Prostate gland (tissue), 2 donors: ENCODE results near the gene LSAMP. TPM values are rescaled to one million over a fixed set of nuclear protein-coding genes. Genes with fewer than 3 reads are reported as not detected.

ENCODE experiments used
- DNase-seq: peaks from one replicate; pipeline ENCODE4 v3.0.0-alpha.2; 2019; ENCODE audit warnings: low spot score
- H3K27ac ChIP-seq, 2 donors: fragments of 200-600 bp; sonication (generic); 2 replicates each; pipeline ENCODE4 v1.5.1; 2017 to 2019
- H3K27me3 ChIP-seq: fragments of 200-600 bp; sonication (generic); replicated peaks from 2 replicates; pipeline ENCODE4 v1.5.1; 2019; ENCODE audit not compliant: insufficient read depth
- H3K36me3 ChIP-seq, 2 donors: fragments of 200-600 bp; sonication (generic); 1 replicate in 1 of 2; 2 replicates in 1 of 2; pipeline versions ENCODE4 v1.5.1 to v1.8.1; 2017 to 2019
- H3K4me1 ChIP-seq: fragments of 200-600 bp; sonication (generic); replicated peaks from 2 replicates; pipeline ENCODE4 v1.5.1; 2019
- H3K4me3 ChIP-seq, 2 donors: fragments of 200-600 bp; sonication (generic); 2 replicates each; pipeline ENCODE4 v1.5.1; 2017 to 2019
- H3K9me3 ChIP-seq: fragments of 200-600 bp; sonication (generic); 2 replicates; pipeline ENCODE4 v1.5.1; 2017
- CTCF ChIP-seq, 4 experiments: fragments of 200-600 bp in 2 of 4; fragments of 450-650 bp in 2 of 4; sonication (generic) in 2 of 4; IDR thresholded peaks; 1 replicate in 3 of 4; 2 replicates in 1 of 4; pipeline ENCODE4 v1.5.1; 2016 to 2019; ENCODE audit warnings: antibody characterized with exemption in 4 of 4, mild to moderate bottlenecking in 2 of 4, moderate library complexity in 2 of 4
- POLR2A ChIP-seq: fragments of 450-650 bp; IDR thresholded peaks from one replicate; pipeline ENCODE4 v1.6.1; 2016; ENCODE audit warnings: antibody characterized with exemption, mild to moderate bottlenecking
- POLR2AphosphoS5 ChIP-seq: sonication (generic); formaldehyde crosslinking; IDR thresholded peaks from one replicate; pipeline ENCODE4 v1.6.1; 2017; ENCODE audit warnings: antibody characterized with exemption
- WGBS: methylation state at CpG from one replicate; pipeline ENCODE4 v1.1.5; 2018; 5-methylcytosine and 5-hydroxymethylcytosine counted together
- intact Hi-C: fragments of 100-400 bp; cut with DNase I; formaldehyde crosslinking; loops from one replicate; pipeline ENCODE4 v1.14.2; 2022
- total RNA-seq, 2 donors: library from RNA; depleted of rRNA; stranded (reverse); fragments of >200 nt; gene quantifications; one replicate each; pipeline ENCODE4 v1.1.0, GENCODE V29; 2016

LSAMP gene
- total RNA-seq, 2 donors from 2014 or later: 15.4 to 38.0 TPM

GRCh38 chr3:115928376-115928775 is 516.9 kb downstream of the LSAMP start:
- WGBS: 35% methylated on average over 1 of the region's 1 CpG
- H3K4me1 ChIP-seq: no peaks in the 10 kb centered on the region
- no peaks in the 10 kb centered on the region for H3K9me3 ChIP-seq
- no peak overlapping the region for H3K27ac ChIP-seq
- no peak for DNase-seq
- H3K4me3 ChIP-seq: no peak overlapping the region
- intact Hi-C loops: no loop called here
- TF ChIP-seq POLR2AphosphoS5 (no peak), POLR2A (no peak), CTCF (IDR thresholded peaks at IDR 0.05) (no peak)
- H3K36me3 ChIP-seq: no peaks in the 10 kb centered on the region
- no peaks in the 10 kb centered on the region for H3K27me3 ChIP-seq

- Histone ChIP-seq H3K36me3 (no peaks in the 10 kb centered on the region), H3K27me3 (no peaks in the 10 kb centered on the region), H3K4me3 (no peak overlapping the region), H3K4me1 (no peaks in the 10 kb centered on the region), H3K9me3 (no peaks in the 10 kb centered on the region), H3K27ac (no peak overlapping the region)
- no peak for TF ChIP-seq CTCF (IDR thresholded peaks at IDR 0.05)
- intact Hi-C loops: no loop called here
- DNase-seq: no peak
Measured at GRCh38 chr3:115927197-115927596, 518.1 kb downstream of the LSAMP start.

- 97% methylated on average over 1 of the region's 1 CpG for WGBS
- Histone ChIP-seq H3K27me3 (no peaks in the 10 kb centered on the region), H3K4me3 (no peak overlapping the region), H3K27ac (no peak overlapping the region), H3K36me3 (no peaks in the 10 kb centered on the region), H3K9me3 (no peaks in the 10 kb centered on the region), H3K4me1 (no peaks in the 10 kb centered on the region)
- peak; percentile 22 for DNase-seq
- TF ChIP-seq POLR2A (no peak), POLR2AphosphoS5 (peak; percentile 16), CTCF (IDR thresholded peaks at IDR 0.05) (peak in 3 of 4 experiments; percentile 40 to 59 (median 41))
- intact Hi-C loops: no loop called here
Measured at GRCh38 chr3:115922681-115923347, 522.5 kb downstream of the LSAMP start.

GRCh38 chr3:115921711-115922110 is 523.6 kb downstream of the LSAMP start:
- Histone ChIP-seq H3K4me3 (no peak overlapping the region), H3K9me3 (no peaks in the 10 kb centered on the region), H3K36me3 (no peaks in the 10 kb centered on the region), H3K27ac (no peak overlapping the region), H3K4me1 (no peaks in the 10 kb centered on the region), H3K27me3 (no peaks in the 10 kb centered on the region)
- intact Hi-C loops: no loop called here
- no peak for DNase-seq
- TF ChIP-seq POLR2A: no peak
- TF ChIP-seq POLR2AphosphoS5: no peak
- no peak for TF ChIP-seq CTCF (IDR thresholded peaks at IDR 0.05)

- intact Hi-C loops: no loop called here
- Histone ChIP-seq H3K27me3 (no peaks in the 10 kb centered on the region), H3K4me1 (no peaks in the 10 kb centered on the region), H3K9me3 (no peaks in the 10 kb centered on the region), H3K36me3 (no peaks in the 10 kb centered on the region), H3K4me3 (no peak overlapping the region), H3K27ac (no peak overlapping the region)
- no peak for DNase-seq
- 66% methylated on average over 2 of the region's 2 CpGs for WGBS
- no peak for TF ChIP-seq POLR2A
Measured at GRCh38 chr3:115918900-115919299, 526.4 kb downstream of the LSAMP start.
